T-helper 2 cell treated with Interferon-gamma antibody and Interleukin-4, amounts not matched to agents 5 μg/mL and 100 μg/mL, for 36 hours (primary cell): ENCODE results near the gene GTPBP2.
"Not testable (repeated sequence)": the region's sequence is repeated elsewhere in the genome, so short reads cannot be mapped to it uniquely, and the experiment has no call there.

ENCODE experiments used
- DNase-seq: peaks from one replicate; pipeline ENCODE4 v3.0.0; 2021; ENCODE audit warnings: low spot score
- H3K27ac Mint-ChIP-seq: one replicate; pipeline ENCODE4 v1.8.0; 2021; ENCODE audit warnings: mild to moderate bottlenecking, mixed read lengths
- H3K27me3 Mint-ChIP-seq: one replicate; pipeline ENCODE4 v1.8.0; 2021; ENCODE audit warnings: low read depth, mixed read lengths
- H3K36me3 Mint-ChIP-seq: one replicate; pipeline ENCODE4 v1.8.0; 2021; ENCODE audit warnings: low read depth, mixed read lengths
- H3K4me1 Mint-ChIP-seq: one replicate; pipeline ENCODE4 v1.8.0; 2021; ENCODE audit warnings: low read depth, mixed read lengths
- H3K4me3 Mint-ChIP-seq: one replicate; pipeline ENCODE4 v1.8.0; 2022; ENCODE audit warnings: mild to moderate bottlenecking, moderate library complexity, mixed read lengths
- H3K9me3 Mint-ChIP-seq: one replicate; pipeline ENCODE4 v1.8.0; 2021; ENCODE audit warnings: mixed read lengths

The GTPBP2 gene

DNA sequence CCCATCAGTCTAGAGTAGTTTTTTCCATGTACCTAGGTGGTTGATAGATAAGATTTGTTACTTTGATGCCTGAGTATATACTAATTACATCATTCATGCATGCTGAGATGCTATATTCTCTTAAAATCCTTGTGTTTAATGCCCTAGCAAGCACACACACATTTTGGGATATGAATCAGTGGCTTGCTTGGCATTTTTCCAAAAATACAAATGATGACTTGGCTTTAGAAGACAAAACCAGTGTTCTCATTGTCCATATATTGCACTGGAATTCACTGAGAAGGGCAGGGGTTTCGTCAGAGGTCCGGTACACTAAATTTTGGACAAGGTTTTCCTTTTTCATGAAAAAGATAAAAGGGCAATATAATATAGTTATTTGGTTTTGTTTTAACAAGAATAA, 24.9 kb downstream of the GTPBP2 start:
- Mint-ChIP-seq H3K4me3 (no peak overlapping the region), H3K27me3 (no peaks in the 10 kb centered on the region), H3K9me3 (no peaks in the 10 kb centered on the region), H3K27ac (no peak overlapping the region), H3K4me1 (peaks cover 3% of the 10 kb centered on the region), H3K36me3 (peaks cover 57% of the 10 kb centered on the region)
- DNase-seq = no peak

DNA sequence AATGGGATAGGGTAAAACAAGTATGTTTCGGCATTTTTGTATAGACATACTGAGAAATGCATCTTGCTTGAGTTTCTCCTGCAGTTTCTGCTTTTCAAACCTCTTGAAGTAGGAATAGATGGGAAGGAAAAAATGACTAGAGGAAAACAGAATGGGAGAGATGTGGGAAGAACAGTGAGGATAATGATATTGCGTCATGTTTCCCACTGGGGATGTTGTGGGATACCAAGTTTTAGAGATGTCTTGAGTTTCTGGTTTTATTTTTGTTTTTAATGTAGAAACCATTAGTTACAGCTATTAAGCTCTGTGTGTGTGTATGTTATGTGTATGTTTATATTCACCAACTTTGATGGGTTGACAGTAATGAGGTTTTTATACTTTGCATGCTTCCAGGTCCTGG, 28.5 kb downstream of the GTPBP2 start:
- peak overlapping the region; percentile 38 for H3K27ac Mint-ChIP-seq
- peaks cover 1% of the 10 kb centered on the region for H3K4me1 Mint-ChIP-seq
- no peak overlapping the region for H3K4me3 Mint-ChIP-seq
- no peaks in the 10 kb centered on the region for H3K9me3 Mint-ChIP-seq
- H3K36me3 Mint-ChIP-seq = peaks cover 51% of the 10 kb centered on the region
- DNase-seq = no peak
- no peaks in the 10 kb centered on the region for H3K27me3 Mint-ChIP-seq

DNA sequence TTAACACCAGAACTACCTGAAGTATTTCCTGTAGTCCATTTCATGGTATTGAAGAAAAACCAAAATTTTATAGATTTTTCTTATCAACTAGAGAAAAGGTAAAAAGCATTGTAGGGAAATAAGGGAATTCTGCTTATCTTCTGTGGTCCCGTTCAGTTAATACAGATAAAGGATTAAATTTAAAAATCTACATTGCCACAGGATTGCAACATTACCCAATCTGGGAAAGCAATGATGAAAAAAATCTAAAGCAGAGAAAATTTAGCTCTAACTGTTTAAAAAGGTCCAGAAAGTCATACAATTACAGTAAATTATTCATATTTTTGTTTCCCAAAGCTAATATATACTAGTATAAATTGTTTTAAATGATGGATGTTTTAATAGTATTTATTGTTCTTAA, 35.1 kb downstream of the GTPBP2 start:
- no peak for DNase-seq
- Mint-ChIP-seq H3K36me3 (peaks cover 39% of the 10 kb centered on the region), H3K27ac (no peak overlapping the region), H3K4me3 (no peak overlapping the region), H3K9me3 (no peaks in the 10 kb centered on the region), H3K27me3 (no peaks in the 10 kb centered on the region), H3K4me1 (peaks cover 5% of the 10 kb centered on the region)

DNA sequence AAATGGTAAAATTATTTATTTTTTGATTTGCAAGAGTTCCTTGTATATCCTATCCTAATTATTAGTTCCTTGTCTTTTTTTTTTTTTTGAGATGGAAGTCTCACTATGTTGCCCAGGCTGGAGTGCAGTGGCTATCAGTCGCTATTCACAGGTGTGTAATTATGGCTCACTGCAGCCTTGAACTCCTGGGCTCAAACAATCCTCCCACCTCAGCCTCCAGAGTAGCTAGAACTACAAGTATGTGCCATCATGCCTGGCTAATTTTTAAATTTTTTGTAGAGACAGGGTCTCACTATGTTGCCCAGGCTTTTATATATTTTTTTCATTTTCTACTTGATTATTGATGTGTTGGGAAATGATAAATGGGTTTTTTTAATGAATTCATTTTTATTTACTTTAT, 39.5 kb downstream of the GTPBP2 start:
- H3K27me3 Mint-ChIP-seq, H3K4me3 Mint-ChIP-seq, DNase-seq, H3K9me3 Mint-ChIP-seq, H3K27ac Mint-ChIP-seq: not testable (repeated sequence)
- Mint-ChIP-seq H3K36me3 (peaks cover 55% of the 10 kb centered on the region), H3K4me1 (peaks cover 23% of the 10 kb centered on the region)

DNA sequence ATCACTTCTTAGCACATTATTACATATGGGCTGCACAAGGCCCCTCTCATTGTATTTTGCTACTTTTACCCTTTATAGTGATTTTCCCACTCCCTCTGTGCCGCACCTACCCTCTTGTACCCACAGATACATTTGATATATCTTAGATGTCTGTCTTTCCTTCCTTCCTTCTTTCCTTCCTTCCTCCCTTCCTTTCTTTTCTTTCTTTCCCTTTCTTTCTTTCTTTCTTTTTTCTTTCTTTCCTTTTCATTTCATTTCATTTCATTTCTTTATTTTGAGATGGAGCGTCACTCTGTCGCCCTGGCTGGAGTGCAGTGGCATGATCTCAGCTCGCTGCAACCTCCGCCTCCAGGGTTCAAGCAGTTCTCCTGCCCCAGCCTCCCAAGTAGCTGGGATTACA, 40.9 kb downstream of the GTPBP2 start:
- no peaks in the 10 kb centered on the region for H3K9me3 Mint-ChIP-seq
- peaks cover 67% of the 10 kb centered on the region for H3K36me3 Mint-ChIP-seq
- peak overlapping the region; percentile 28 for H3K27ac Mint-ChIP-seq
- no peaks in the 10 kb centered on the region for H3K27me3 Mint-ChIP-seq
- DNase-seq = no peak
- peaks cover 36% of the 10 kb centered on the region for H3K4me1 Mint-ChIP-seq
- H3K4me3 Mint-ChIP-seq = no peak overlapping the region

DNA sequence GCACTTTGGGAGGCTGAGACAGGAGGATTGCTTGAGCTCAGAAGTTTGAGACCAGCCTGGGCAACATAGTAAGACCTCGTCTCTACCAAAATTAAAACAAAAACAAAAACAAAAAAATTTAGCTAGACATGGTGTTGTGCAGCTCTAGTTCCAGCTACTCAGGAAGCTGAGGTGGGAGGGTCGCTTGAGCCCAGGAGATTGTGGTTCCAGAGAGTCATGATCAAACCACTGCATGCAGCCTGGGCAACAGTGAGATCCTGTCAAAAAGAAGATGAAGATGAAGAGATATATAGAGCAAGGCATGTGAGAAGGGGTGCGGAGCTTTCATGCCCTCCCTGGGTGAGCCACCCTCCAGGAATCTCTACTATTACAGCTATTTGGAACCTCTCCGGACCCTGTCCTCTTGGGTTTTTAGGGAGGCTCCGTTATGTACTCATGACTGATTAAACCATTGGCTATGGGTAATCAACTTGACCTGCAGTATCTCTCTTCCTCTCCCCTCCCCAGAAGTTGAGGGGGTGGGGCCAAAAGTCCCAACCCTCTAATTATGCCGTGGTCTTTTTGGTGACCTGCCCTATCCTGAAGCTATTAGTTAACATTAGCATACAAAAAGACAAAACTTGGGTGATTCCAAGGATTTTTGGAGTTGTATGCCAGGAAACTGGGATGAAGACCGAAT, 44.0 kb downstream of the GTPBP2 start:
- Mint-ChIP-seq H3K27ac (peak overlapping the region; percentile 69), H3K27me3 (no peaks in the 10 kb centered on the region), H3K36me3 (peaks cover 66% of the 10 kb centered on the region), H3K4me3 (peak overlapping the region; percentile 50), H3K4me1 (peaks cover 37% of the 10 kb centered on the region), H3K9me3 (no peaks in the 10 kb centered on the region)
- DNase-seq = peak; percentile 10

DNA sequence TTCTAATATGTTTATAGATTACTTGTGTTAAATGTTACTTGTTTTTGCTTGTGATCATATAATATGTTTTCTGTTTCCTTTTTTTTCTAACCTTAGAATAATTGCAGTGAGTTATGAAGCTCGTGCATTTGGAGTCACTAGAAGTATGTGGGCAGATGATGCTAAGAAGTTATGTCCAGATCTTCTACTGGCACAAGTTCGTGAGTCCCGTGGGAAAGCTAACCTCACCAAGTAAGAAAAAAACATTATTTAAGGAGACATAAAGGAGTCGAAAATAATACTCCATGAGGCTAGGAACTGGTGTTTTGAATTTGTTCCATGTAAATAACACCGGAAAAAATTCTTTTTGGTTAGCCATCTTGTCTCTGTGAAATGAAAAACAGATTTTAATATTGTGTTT, 46.2 kb downstream of the GTPBP2 start:
- peaks cover 66% of the 10 kb centered on the region for H3K36me3 Mint-ChIP-seq
- no peaks in the 10 kb centered on the region for H3K9me3 Mint-ChIP-seq
- H3K27ac Mint-ChIP-seq = no peak overlapping the region
- H3K27me3 Mint-ChIP-seq = no peaks in the 10 kb centered on the region
- peaks cover 51% of the 10 kb centered on the region for H3K4me1 Mint-ChIP-seq
- DNase-seq = no peak
- no peak overlapping the region for H3K4me3 Mint-ChIP-seq

DNA sequence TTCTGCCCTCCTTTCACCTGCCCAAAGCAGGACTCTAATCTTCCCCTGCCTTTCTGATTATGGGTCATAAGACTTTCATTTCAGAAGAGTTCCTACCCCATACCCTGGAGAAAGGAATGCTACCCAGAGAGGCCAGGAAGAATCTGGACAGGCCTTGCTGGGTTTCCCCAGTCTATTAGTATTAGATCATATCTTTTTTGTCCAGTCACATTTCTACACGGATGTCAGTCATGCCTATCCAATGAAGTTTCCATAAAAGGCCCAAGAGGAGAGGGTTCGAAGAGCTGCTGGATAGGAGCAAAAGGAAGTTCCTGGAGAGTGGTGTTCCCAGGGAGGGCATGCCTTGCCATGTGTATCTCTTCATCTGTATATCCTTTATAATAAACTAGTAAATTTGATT, 49.9 kb downstream of the GTPBP2 start:
- peak overlapping the region; percentile 54 for H3K27ac Mint-ChIP-seq
- H3K9me3 Mint-ChIP-seq = no peaks in the 10 kb centered on the region
- peaks cover 39% of the 10 kb centered on the region for H3K4me1 Mint-ChIP-seq
- H3K36me3 Mint-ChIP-seq = peaks cover 50% of the 10 kb centered on the region
- DNase-seq = no peak
- H3K27me3 Mint-ChIP-seq = no peaks in the 10 kb centered on the region
- H3K4me3 Mint-ChIP-seq = peak overlapping the region; percentile 99

DNA sequence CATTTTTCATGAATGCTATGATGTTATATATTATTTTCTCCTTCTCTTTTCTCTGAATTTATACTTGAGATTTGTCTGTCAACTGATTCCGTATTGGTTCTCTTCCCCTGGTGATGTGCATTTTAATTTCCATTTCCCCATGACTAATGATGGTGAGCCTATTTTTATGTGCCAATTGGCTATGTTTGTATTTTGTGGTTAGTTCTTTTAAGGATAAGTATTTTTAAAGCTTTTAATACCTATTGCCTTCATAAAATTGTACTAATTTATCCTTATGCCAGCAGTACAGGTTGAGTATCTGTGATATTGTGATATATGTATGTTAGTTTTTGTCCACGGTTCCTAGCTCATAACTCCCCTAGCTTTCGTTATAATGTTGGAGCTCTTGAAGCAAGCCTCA, 50.3 kb downstream of the GTPBP2 start:
- H3K27me3 Mint-ChIP-seq = no peaks in the 10 kb centered on the region
- H3K9me3 Mint-ChIP-seq = no peaks in the 10 kb centered on the region
- H3K27ac Mint-ChIP-seq = peak overlapping the region; percentile 54
- DNase-seq = no peak
- H3K36me3 Mint-ChIP-seq = peaks cover 45% of the 10 kb centered on the region
- peak overlapping the region; percentile 99 for H3K4me3 Mint-ChIP-seq
- peaks cover 35% of the 10 kb centered on the region for H3K4me1 Mint-ChIP-seq

DNA sequence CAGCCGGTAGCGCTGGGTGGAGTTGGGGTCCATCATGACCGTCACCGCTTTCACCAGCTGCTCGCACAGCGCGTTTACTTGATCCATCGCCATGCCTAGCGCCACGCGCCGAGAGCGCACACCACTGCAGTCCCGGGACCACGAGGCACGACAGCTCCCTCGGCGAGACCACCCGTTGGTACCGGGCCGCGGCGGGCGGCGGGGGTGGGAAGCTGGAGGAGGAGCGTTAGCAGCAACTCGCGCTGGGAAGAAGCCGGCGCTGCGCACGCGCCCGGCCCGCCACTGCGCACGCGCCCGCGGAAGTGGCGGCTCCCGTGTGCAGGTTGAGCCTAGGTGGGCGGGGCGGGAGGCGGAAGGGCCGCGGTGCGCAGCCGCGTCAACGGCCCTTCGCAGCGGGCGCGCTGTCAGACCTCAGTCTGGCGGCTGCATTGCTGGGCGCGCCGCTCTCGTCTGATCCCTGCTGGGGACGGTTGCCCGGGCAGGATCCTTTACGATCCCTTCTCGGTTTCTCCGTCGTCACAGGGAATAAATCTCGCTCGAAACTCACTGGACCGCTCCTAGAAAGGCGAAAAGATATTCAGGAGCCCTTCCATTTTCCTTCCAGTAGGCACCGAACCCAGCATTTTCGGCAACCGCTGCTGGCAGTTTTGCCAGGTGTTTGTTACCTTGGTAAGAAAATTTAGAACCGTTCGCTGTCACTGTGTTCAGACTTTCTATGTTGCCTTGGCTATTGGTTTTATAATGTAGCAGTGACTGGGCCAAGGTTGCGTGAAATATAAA, 53.1 kb downstream of the GTPBP2 start, which contains the start of the genes POLH and XPO5:
POLH (plus strand) TSS at position 414 of the 780 bp plus-strand sequence. CDS start 6,135 bp downstream, outside the sequence.
XPO5 (minus strand) TSS at position 267 of the 780 bp plus-strand sequence; CDS start at position 93, 174 bp downstream.
- Mint-ChIP-seq H3K36me3 (peaks cover 40% of the 10 kb centered on the region), H3K4me1 (peaks cover 35% of the 10 kb centered on the region), H3K27me3 (no peaks in the 10 kb centered on the region), H3K9me3 (no peaks in the 10 kb centered on the region), H3K27ac (peak within 1 kb of the TSS; percentile 97), H3K4me3 (peak within 1 kb of the TSS; percentile 99)
- peak; percentile 93 for DNase-seq

DNA sequence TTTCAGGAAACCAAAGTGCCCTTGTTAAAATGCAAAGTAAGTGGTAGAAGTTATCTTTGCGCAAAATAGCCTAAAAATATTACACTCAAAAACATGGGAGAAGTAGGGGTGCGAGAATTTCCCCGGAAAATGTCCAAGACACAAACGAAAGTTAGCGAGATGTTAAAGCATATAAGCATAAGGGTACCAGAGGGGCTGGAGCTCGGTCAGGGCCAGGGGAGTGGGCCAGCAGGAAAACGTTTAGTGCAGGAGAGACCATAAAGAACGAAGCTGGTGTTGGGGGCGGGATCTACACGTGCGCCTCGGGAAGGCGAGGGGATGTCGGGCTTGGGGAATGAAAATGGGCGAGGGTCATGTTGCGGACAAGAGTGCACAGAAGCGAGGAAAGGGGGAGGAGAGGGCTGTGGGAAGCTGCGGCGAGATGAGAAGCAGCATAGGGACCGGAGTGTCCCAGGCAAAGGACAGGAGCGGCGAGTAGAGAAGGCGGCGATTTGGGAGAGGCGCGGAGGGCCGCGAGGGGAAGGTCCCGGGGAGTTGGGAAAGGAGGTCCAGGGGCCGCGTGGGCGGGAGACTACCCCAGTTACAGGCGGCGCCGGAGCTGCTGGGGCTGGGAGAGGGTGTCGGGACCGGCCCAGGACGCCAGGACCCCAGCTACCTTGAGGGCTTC, 53.8 kb downstream of the GTPBP2 start:
- H3K36me3 Mint-ChIP-seq = peaks cover 46% of the 10 kb centered on the region
- H3K27me3 Mint-ChIP-seq = no peaks in the 10 kb centered on the region
- no peaks in the 10 kb centered on the region for H3K9me3 Mint-ChIP-seq
- peaks cover 39% of the 10 kb centered on the region for H3K4me1 Mint-ChIP-seq
- peak overlapping the region; percentile 99 for H3K4me3 Mint-ChIP-seq
- H3K27ac Mint-ChIP-seq = peak overlapping the region; percentile 97
- DNase-seq = no peak

DNA sequence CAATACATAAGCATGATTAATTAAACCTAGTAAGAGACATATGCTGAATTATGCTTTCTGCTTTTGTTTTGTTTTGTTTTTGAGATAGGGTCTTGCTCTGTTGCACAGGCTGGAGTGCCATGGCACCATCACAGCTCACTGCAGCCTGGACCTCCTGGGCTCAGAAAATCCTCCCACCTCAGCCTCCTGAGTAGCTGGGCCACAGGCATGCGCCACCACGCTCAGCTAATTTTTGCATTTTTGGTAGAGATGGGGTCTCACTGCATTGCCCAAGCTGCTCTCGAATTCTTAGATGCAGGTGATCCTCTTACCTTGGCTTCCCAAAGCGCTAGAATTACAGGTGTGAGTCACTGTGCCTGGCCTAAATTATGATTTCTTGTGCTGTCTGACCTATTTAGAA, 57.0 kb downstream of the GTPBP2 start:
- Mint-ChIP-seq H3K27ac (no peak overlapping the region), H3K9me3 (no peaks in the 10 kb centered on the region), H3K4me1 (peaks cover 20% of the 10 kb centered on the region)

DNA sequence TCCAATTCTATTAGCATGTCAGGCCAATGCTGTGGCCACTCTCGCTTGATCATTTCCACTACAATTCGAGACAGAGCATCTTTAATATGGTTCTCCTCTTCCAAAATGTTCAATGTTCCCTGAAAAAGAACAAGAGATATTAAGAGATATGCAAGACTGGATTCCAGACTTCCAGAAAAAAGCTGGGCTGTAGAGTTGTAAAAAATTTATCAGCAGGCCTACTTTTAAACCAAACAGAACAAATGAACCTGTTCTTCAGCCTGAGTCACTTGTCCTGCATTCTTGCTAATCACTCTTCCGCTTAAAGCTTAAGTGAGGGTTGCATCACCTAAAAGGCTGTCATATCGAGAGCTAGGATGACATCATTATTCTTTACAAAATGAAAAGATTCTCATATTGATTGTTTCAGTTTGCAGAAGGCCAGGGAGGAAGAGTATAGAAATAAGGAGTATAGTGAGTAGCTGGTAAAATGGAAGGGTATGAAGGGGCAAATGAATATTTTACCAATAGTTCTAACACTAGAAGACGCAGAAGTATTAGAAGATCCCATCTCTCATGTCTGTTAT, 58.1 kb downstream of the GTPBP2 start:
- peaks cover 41% of the 10 kb centered on the region for H3K36me3 Mint-ChIP-seq
- peak overlapping the region; percentile 37 for H3K4me3 Mint-ChIP-seq

More for the DNA sequence above, 57.0 kb downstream of the GTPBP2 start:
- H3K27me3 Mint-ChIP-seq = no peaks in the 10 kb centered on the region
- no peak for DNase-seq
- H3K36me3 Mint-ChIP-seq = peaks cover 40% of the 10 kb centered on the region
- H3K4me3 Mint-ChIP-seq = no peak overlapping the region

More for the DNA sequence above, 58.1 kb downstream of the GTPBP2 start:
- Mint-ChIP-seq H3K27ac (peak overlapping the region; percentile 91), H3K4me1 (peaks cover 20% of the 10 kb centered on the region), H3K27me3 (no peaks in the 10 kb centered on the region), H3K9me3 (no peaks in the 10 kb centered on the region)
- peak; percentile 27 for DNase-seq
